B cell (primary cell): ENCODE results near the gene ZMYND10. TPM values are rescaled to one million over a fixed set of nuclear protein-coding genes. Genes with fewer than 3 reads are reported as not detected.

Experiments used
- ATAC-seq: fragments of 200-7000 bp; cut with Tn5 transposase; one replicate; pipeline ENCODE4 v1.10.0; 2021; ENCODE audit warnings: low read depth, mild to moderate bottlenecking, moderate number of reproducible peaks, moderate library complexity
- CTCF ChIA-PET: fragments of 350-600 bp; sonication (Branson Sonifier 250); formaldehyde crosslinking; loops from one replicate; lab custom pipeline; 2021; ENCODE audit warnings: antibody characterized with exemption, inconsistent platforms; lab: Charles Lee
- POLR2A ChIA-PET: fragments of 350-600 bp; sonication (Branson Sonifier 250); formaldehyde crosslinking; loops from one replicate; lab custom pipeline; 2021; ENCODE audit warnings: antibody characterized with exemption; lab: Charles Lee
- DNase-seq: peaks from one replicate; pipeline ENCODE4 v3.0.0; 2013
- H2AFZ ChIP-seq: 2 replicates; pipeline ENCODE4 v1.6.1; 2012; ENCODE audit warnings: mild to moderate bottlenecking, low read depth, low read length; ENCODE audit not compliant: insufficient read depth, poor library complexity, severe bottlenecking
- H3K27ac ChIP-seq, 2 donors: 1 replicate in 1 of 2; 2 replicates in 1 of 2; pipeline ENCODE4 v1.5.1; 2012 to 2013; ENCODE audit warnings: low read length in 2 of 2, mild to moderate bottlenecking in 2 of 2, moderate library complexity in 1 of 2
- H3K27me3 ChIP-seq, 4 experiments: fragments of 200-600 bp in 1 of 4; sonication (generic) in 1 of 4; replicated peaks in 1 of 4; 1 replicate in 2 of 4; 2 replicates in 2 of 4; pipeline versions ENCODE4 v1.6.1 to v1.7.0; 2013 to 2016; ENCODE audit warnings: low read length in 3 of 4, mild to moderate bottlenecking in 2 of 4, mixed read lengths in 1 of 4, moderate library complexity in 1 of 4; ENCODE audit not compliant: insufficient read depth in 4 of 4, control insufficient read depth in 3 of 4; ENCODE audit errors: control extremely low read depth in 1 of 4
- H3K36me3 ChIP-seq, 2 experiments: replicated peaks in 1 of 2; 1 replicate in 1 of 2; 2 replicates in 1 of 2; pipeline versions ENCODE4 v1.6.1 to v1.7.1; 2013; ENCODE audit warnings: low read length in 1 of 2; ENCODE audit not compliant: insufficient read depth in 2 of 2, control insufficient read depth in 1 of 2; ENCODE audit errors: control extremely low read depth in 1 of 2, extremely low read depth in 1 of 2
- H3K4me1 ChIP-seq, 2 donors: fragments of 200-600 bp in 1 of 2; sonication (generic) in 1 of 2; 1 replicate in 1 of 2; 2 replicates in 1 of 2; pipeline versions ENCODE4 v1.5.1 to v1.6.1; 2013 to 2017; ENCODE audit warnings: low read length in 2 of 2; ENCODE audit not compliant: control insufficient read depth in 2 of 2, insufficient read depth in 2 of 2
- H3K4me2 ChIP-seq: replicated peaks from 2 replicates; pipeline ENCODE3; 2012; ENCODE audit warnings: mild to moderate bottlenecking, low read depth, low read length; ENCODE audit not compliant: poor library complexity, severe bottlenecking
- H3K4me3 ChIP-seq, 5 experiments: fragments of 200-600 bp in 1 of 5; sonication (generic) in 1 of 5; 1 replicate in 3 of 5; 2 replicates in 2 of 5; pipeline versions ENCODE4 v1.5.1 to v1.7.0; 2011 to 2016; ENCODE audit warnings: low read length in 4 of 5, mild to moderate bottlenecking in 4 of 5, low read depth in 2 of 5, control low read depth in 1 of 5, moderate library complexity in 1 of 5; ENCODE audit not compliant: insufficient read depth in 1 of 5; ENCODE audit errors: control extremely low read depth in 1 of 5, extremely low read depth in 1 of 5
- H3K79me2 ChIP-seq: fragments of 200-600 bp; sonication (generic); one replicate; pipeline ENCODE4 v1.6.0; 2016; ENCODE audit warnings: low read length; ENCODE audit not compliant: control insufficient read depth, insufficient read depth
- H3K9ac ChIP-seq: fragments of 200-600 bp; sonication (generic); 2 replicates; pipeline ENCODE4 v1.6.1; 2017; ENCODE audit warnings: mild to moderate bottlenecking, low read length, moderate library complexity
- H3K9me3 ChIP-seq, 3 donors: one replicate each; pipeline versions ENCODE4 v1.6.1 to v1.7.1; 2013; ENCODE audit warnings: low read length in 2 of 3; ENCODE audit not compliant: control insufficient read depth in 2 of 3, insufficient read depth in 1 of 3; ENCODE audit errors: control extremely low read depth in 1 of 3
- H4K20me1 ChIP-seq: 2 replicates; pipeline ENCODE4 v1.6.0; 2012; ENCODE audit warnings: mild to moderate bottlenecking, low read length; ENCODE audit not compliant: insufficient read depth, control insufficient read depth, poor library complexity, severe bottlenecking
- H3K27ac Mint-ChIP-seq: one replicate; pipeline ENCODE4 v1.8.0; 2021; ENCODE audit warnings: mixed read lengths
- H3K27me3 Mint-ChIP-seq: one replicate; pipeline ENCODE4 v1.8.0; 2021; ENCODE audit warnings: mixed read lengths
- H3K4me1 Mint-ChIP-seq: one replicate; pipeline ENCODE4 v1.8.0; 2021; ENCODE audit warnings: mixed read lengths
- H3K4me3 Mint-ChIP-seq: one replicate; pipeline ENCODE4 v1.8.0; 2021; ENCODE audit warnings: mixed read lengths
- H3K9me3 Mint-ChIP-seq: one replicate; pipeline ENCODE4 v1.8.0; 2022; ENCODE audit warnings: mixed read lengths; ENCODE audit not compliant: insufficient read depth
- EZH2 ChIP-seq: IDR thresholded peaks from 2 replicates; pipeline ENCODE4 v1.6.1; 2012; ENCODE audit warnings: borderline replicate concordance, low read depth, mild to moderate bottlenecking, moderate library complexity, low read length; ENCODE audit not compliant: insufficient read depth, poor library complexity, severe bottlenecking
- WGBS: methylation state at CpG from one replicate; pipeline ENCODE4 v1.1.5; 2013; ENCODE audit warnings: missing lambda C conversion rate; ENCODE audit not compliant: insufficient coverage; 5-methylcytosine and 5-hydroxymethylcytosine counted together
- intact Hi-C: fragments of 100-400 bp; cut with micrococcal nuclease; formaldehyde crosslinking; loops from one replicate; pipeline ENCODE4 v1.10.0; 2022
- polyA plus RNA-seq: library from polyadenylated mRNA; depleted of rRNA; stranded (reverse); fragments of >200 nt; gene quantifications from 2 replicates; pipeline ENCODE4 v1.2.3, GENCODE V29; 2012
- total RNA-seq, 2 donors: library from RNA; stranded (reverse); fragments of 120-200 nt in 1 of 2; gene quantifications; 1 replicate in 1 of 2; 2 replicates in 1 of 2; pipeline versions ENCODE4 v1.2.3 to v1.2.4, GENCODE V29; 2013 to 2022
- TF ChIP-seq, protein P1 (sequence below): fragments of 200-600 bp; IDR thresholded peaks from one replicate; pipeline ENCODE4 v1.8.0; 2022; ENCODE audit warnings: antibody characterized with exemption, mild to moderate bottlenecking

ZMYND10 gene
- total and polyA plus RNA-seq, 2 donors (not counting 1 experiment from before 2014, with no cell fraction given), result 1.8 to 2.4 TPM

DNA sequence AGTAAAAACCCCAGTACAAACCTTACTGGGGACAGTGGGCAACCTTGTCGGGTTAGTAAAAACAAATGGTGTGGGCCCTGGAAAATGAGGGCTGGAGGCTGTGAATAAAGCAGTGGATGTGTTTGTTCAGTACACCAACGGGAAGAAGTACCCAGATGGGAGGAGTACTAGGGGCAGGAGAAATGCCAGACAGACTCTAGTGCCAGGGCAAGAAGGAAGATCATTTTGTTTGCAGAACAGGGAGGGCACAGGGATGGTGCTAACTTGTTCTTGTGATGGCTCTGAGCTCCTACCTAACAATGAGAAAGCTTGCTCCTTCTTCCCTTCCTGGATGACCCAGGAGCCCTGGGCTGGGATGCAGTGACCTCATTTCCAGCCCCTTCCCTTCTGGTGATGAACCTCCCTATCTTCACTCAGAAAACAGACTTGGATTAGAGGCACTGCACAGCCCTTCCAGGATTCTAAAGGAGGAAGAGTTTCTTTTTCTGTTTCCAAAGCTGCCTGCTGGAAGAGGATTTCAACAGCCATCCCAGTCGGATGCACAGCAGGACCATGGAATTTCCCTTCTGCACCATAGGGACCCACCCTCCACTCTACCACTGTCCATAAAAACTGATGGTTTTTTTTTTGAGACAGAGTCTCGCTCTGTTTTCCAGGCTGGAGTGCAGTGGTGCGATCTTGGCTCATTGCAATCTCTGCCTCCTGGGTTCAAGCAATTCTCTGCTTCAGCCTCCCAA is 11.0 kb downstream of the ZMYND10 start:
- H3K27me3 ChIP-seq, result no peaks in the 10 kb centered on the region
- TF ChIP-seq, protein P1, sequence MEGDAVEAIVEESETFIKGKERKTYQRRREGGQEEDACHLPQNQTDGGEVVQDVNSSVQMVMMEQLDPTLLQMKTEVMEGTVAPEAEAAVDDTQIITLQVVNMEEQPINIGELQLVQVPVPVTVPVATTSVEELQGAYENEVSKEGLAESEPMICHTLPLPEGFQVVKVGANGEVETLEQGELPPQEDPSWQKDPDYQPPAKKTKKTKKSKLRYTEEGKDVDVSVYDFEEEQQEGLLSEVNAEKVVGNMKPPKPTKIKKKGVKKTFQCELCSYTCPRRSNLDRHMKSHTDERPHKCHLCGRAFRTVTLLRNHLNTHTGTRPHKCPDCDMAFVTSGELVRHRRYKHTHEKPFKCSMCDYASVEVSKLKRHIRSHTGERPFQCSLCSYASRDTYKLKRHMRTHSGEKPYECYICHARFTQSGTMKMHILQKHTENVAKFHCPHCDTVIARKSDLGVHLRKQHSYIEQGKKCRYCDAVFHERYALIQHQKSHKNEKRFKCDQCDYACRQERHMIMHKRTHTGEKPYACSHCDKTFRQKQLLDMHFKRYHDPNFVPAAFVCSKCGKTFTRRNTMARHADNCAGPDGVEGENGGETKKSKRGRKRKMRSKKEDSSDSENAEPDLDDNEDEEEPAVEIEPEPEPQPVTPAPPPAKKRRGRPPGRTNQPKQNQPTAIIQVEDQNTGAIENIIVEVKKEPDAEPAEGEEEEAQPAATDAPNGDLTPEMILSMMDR, result no peak
- TF ChIP-seq EZH2, result no peak
- H3K4me2 ChIP-seq, result no peak overlapping the region
- no peaks in the 10 kb centered on the region for H3K9me3 Mint-ChIP-seq
- H3K4me1 ChIP-seq, result peaks cover 25 to 52% of the 10 kb centered on the region in 2 donors
- CTCF ChIA-PET, result interaction anchor here (3.4 kb wide), 1 partner anchor 11 kb away, joined by 22 read pairs; the partner anchor contains the start of gene HYAL2
- no peak overlapping the region for H3K9ac ChIP-seq
- H3K27ac ChIP-seq, result peak overlapping the region in 1 of 2 donors; percentile 63
- 89% methylated on average over 5 of the region's 5 CpGs for WGBS
- intact Hi-C loops, result loop anchor here (5.0 kb wide), 1 partner anchor 97 kb away; the partner anchor contains the start of gene GNAI2
- H3K9me3 ChIP-seq, result no peaks in the 10 kb centered on the region
- H3K79me2 ChIP-seq, result peaks cover 76% of the 10 kb centered on the region
- no peak for DNase-seq
- H3K27me3 Mint-ChIP-seq, result no peaks in the 10 kb centered on the region
- no peak for ATAC-seq
- no peak overlapping the region for H3K4me3 ChIP-seq
- H3K4me1 Mint-ChIP-seq, result peaks cover 40% of the 10 kb centered on the region
- peaks cover 0 to 47% of the 10 kb centered on the region in 2 experiments for H3K36me3 ChIP-seq
- H4K20me1 ChIP-seq, result peaks cover 47% of the 10 kb centered on the region
- H2AFZ ChIP-seq, result no peak overlapping the region
- H3K4me3 Mint-ChIP-seq, result peak overlapping the region; percentile 34
- POLR2A ChIA-PET, result no interaction called here
- peak overlapping the region; percentile 50 for H3K27ac Mint-ChIP-seq

DNA sequence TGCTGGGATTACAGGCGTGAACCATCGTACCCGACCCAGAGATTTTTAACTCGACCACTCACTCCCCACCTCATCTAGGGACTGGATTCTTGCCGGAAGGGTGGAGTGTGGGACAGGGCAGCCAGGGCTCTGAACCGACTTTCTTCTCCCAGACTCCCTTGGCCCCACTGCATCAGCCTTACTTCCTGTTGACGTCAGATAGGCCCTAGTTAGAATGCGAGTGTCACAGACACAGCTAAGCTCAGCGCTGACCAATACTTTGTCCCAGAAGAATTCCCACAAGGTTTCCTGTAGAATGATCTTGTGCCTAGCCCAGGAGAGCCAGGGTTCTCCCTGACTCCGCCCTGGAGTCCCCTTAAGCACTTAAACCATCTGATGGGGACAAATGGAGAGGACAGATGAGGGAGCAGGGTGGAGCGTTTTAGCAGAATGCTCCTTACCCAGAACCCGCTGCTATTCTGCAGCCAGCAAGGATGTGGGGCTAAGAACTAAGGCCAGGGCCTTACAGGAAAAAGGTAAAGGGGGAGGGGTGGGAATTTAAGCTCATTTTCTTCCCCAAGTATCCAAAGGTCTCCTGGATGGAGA is 11.7 kb downstream of the ZMYND10 start:
- Histone ChIP-seq H3K79me2 (peaks cover 69% of the 10 kb centered on the region), H3K9me3 (no peaks in the 10 kb centered on the region), H3K4me2 (no peak overlapping the region), H2AFZ (no peak overlapping the region), H3K36me3 (peaks cover 0 to 51% of the 10 kb centered on the region in 2 experiments), H3K4me1 (peaks cover 19 to 46% of the 10 kb centered on the region in 2 donors), H3K27ac (peak overlapping the region in 1 of 2 donors; percentile 63), H3K4me3 (no peak overlapping the region), H3K9ac (no peak overlapping the region), H3K27me3 (no peaks in the 10 kb centered on the region), H4K20me1 (peaks cover 47% of the 10 kb centered on the region)
- no peaks in the 10 kb centered on the region for H3K27me3 Mint-ChIP-seq
- WGBS, result 82% methylated on average over 10 of the region's 12 CpGs
- TF ChIP-seq, protein P1, result no peak
- TF ChIP-seq EZH2, result no peak
- no peak for DNase-seq
- ChIA-PET POLR2A (no interaction called here), CTCF (interaction anchor here (1.0 kb wide), 1 partner anchor 16 kb away, joined by 3 read pairs; the partner anchor contains the start of gene NPRL2)
- intact Hi-C loops, result no loop called here
- H3K9me3 Mint-ChIP-seq, result no peaks in the 10 kb centered on the region
- H3K27ac Mint-ChIP-seq, result peak overlapping the region; percentile 6
- ATAC-seq, result no peak
- H3K4me1 Mint-ChIP-seq, result peaks cover 36% of the 10 kb centered on the region
- no peak overlapping the region for H3K4me3 Mint-ChIP-seq
